Parathyroid adenoma (tissue), 2 donors: ENCODE measurements around the gene RNASEH2A.
"Not testable (repeated sequence)": the region's sequence is repeated elsewhere in the genome, so short reads cannot be mapped to it uniquely, and the experiment has no call there.

Experiments used
- H2AFZ ChIP-seq: fragments of 300-600 bp; sonication (generic); one replicate; pipeline ENCODE4 v1.7.0; 2017; ENCODE audit warnings: antibody characterized with exemption, mild to moderate bottlenecking
- H3K27ac ChIP-seq: fragments of 300-600 bp; sonication (generic); one replicate; pipeline ENCODE4 v1.7.0; 2017
- H3K27me3 ChIP-seq: fragments of 300-600 bp; sonication (generic); one replicate; pipeline ENCODE4 v1.7.0; 2017; ENCODE audit warnings: low read length; ENCODE audit not compliant: control insufficient read depth, insufficient read depth
- H3K36me3 ChIP-seq: fragments of 300-600 bp; sonication (generic); one replicate; pipeline ENCODE4 v1.7.0; 2017; ENCODE audit warnings: low read length; ENCODE audit not compliant: control insufficient read depth, insufficient read depth
- H3K4me1 ChIP-seq: fragments of 300-600 bp; sonication (generic); one replicate; pipeline ENCODE4 v1.7.0; 2017; ENCODE audit warnings: control low read depth
- H3K4me2 ChIP-seq: fragments of 300-600 bp; sonication (generic); one replicate; pipeline ENCODE4 v1.7.0; 2017; ENCODE audit warnings: low read length
- H3K4me3 ChIP-seq: fragments of 300-600 bp; sonication (generic); one replicate; pipeline ENCODE4 v1.7.0; 2017; ENCODE audit warnings: low read depth, low read length
- H3K79me2 ChIP-seq: fragments of 300-600 bp; sonication (generic); one replicate; pipeline ENCODE4 v1.7.0; 2017; ENCODE audit warnings: control low read depth
- H3K9ac ChIP-seq: fragments of 300-600 bp; sonication (generic); one replicate; pipeline ENCODE4 v1.7.0; 2017; ENCODE audit warnings: mild to moderate bottlenecking
- H3K9me3 ChIP-seq: fragments of 300-600 bp; sonication (generic); one replicate; pipeline ENCODE4 v1.7.0; 2017; ENCODE audit warnings: low read length; ENCODE audit not compliant: control insufficient read depth
- CTCF ChIP-seq: fragments of 300-600 bp; sonication (generic); IDR thresholded peaks from one replicate; pipeline ENCODE4 v1.7.0; 2017; ENCODE audit warnings: antibody characterized with exemption, mild to moderate bottlenecking
- donor health status: primary hyperparathyroidism.

Gene RNASEH2A

DNA sequence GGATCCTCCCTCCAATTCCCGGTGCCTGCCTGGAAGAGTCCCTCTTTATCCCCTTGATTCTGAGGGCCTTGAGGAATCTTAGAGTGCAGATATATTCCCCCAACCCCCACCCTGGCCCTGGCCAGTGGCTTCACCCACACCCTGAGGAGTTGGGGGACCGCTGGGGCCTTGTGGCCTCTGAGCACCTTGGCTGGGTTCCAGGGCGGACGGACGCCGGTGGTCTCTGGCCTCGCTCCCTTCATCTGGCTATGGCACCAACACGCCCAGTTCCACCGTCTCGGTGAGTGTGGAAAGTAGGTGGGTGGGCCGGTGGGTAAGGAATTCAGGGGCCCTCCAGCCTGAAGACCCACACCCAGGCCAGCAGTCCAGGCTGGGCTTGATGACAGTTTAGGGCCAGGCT, 36.9 kb downstream of the RNASEH2A start:
- no peaks in the 10 kb centered on the region for H3K27me3 ChIP-seq
- peaks cover 9% of the 10 kb centered on the region for H3K79me2 ChIP-seq
- no peak overlapping the region for H2AFZ ChIP-seq
- H3K4me3 ChIP-seq, result no peak overlapping the region
- no peak for TF ChIP-seq CTCF
- no peak overlapping the region for H3K9ac ChIP-seq
- H3K4me2 ChIP-seq, result no peak overlapping the region
- no peak overlapping the region for H3K27ac ChIP-seq
- H3K36me3 ChIP-seq, result no peaks in the 10 kb centered on the region
- peaks cover 11% of the 10 kb centered on the region for H3K4me1 ChIP-seq
- no peaks in the 10 kb centered on the region for H3K9me3 ChIP-seq

DNA sequence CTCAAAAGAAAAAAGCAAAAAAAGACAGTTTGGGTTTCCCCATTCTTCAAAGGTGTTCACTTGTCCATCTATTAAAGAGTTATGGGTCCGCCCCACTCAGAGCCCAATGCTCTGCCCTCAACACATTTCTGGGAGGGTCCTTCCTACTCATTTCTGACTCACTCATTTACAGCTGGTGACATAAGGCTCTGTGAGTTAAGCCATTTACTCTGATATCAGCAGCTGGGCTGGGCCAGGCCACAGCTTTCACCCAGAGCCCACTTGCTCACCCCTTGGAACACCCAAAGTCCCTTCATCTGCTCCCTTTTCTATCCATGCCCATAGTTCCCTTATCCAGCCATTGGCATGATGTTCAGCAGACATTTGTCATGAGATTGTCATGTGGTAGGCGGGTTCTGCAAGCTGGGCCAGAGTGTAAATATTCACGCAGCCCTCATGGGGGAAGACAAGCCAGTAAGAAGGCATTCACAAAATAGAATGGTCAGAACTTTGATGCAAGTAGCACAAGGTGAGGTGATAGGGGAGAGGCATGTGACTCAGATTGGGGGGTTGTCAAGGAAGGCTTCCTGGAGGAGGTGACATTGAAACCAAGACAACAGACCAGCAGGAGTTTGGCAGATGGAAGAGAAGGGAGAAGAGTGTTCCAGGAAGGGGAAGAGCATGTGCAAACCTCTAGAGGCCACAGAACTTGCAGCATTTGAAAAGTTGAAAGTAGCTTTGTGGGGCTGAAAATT, 37.8 kb downstream of the RNASEH2A start:
- Histone ChIP-seq H3K9me3 (no peaks in the 10 kb centered on the region), H3K27ac (no peak overlapping the region), H3K79me2 (peaks cover 9% of the 10 kb centered on the region), H3K4me2 (no peak overlapping the region), H2AFZ (no peak overlapping the region), H3K4me3 (no peak overlapping the region), H3K36me3 (no peaks in the 10 kb centered on the region), H3K27me3 (no peaks in the 10 kb centered on the region), H3K9ac (no peak overlapping the region), H3K4me1 (peaks cover 11% of the 10 kb centered on the region)
- TF ChIP-seq CTCF, result no peak

GRCh38 chr19:12846613-12847012, 40.2 kb downstream of the RNASEH2A start:
- H3K9ac ChIP-seq, H2AFZ ChIP-seq, H3K4me3 ChIP-seq, H3K4me2 ChIP-seq, H3K27ac ChIP-seq, H3K27me3 ChIP-seq, H3K36me3 ChIP-seq, H3K79me2 ChIP-seq, H3K4me1 ChIP-seq, H3K9me3 ChIP-seq: not testable (repeated sequence)

DNA sequence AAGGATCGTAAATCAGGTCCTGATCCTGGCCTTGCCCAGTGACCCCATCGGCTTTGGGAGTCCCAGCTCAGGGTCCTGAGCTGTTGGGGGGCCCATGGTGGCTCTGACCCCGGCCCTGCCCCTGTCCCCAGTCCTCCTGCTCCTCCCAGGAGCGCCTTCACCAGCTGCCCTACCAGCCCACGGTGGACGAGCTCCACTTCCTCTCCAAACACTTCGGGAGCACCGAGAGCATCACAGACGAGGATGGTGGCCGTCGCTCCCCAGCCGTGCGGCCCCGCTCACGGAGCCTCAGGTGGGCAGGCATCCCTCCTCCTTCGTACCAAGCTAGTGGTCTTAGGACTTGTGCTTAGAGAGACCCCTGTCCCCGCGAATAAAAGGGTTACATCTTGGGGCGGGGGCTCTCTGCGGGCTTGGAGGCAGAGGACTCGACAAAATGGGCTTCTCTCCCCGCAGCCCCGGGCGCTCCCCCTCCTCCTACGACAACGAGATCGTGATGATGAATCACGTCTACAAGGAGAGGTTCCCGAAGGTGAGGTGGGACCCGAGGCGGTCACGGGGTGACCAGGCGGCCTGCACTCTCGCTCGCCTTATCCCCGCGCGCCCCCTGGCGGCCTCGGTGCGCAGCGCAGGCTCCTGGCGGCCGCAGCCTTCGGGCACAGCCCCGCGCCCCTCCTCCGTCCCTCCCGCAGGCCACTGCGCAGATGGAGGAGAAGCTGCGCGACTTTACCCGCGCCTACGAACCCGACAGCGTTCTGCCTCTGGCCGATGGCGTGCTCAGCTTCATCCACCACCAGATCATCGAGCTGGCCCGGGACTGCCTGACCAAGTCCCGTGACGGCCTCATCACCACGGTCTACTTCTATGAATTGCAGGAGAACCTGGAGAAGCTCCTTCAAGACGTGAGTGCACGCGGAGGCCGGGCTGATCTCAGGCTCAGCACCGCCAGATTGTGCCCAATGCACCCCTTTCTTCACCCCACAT, 41.1 kb downstream of the RNASEH2A start:
- Histone ChIP-seq H3K9me3 (no peaks in the 10 kb centered on the region), H3K27me3 (no peaks in the 10 kb centered on the region), H3K4me3 (no peak overlapping the region), H2AFZ (peak overlapping the region; percentile 79), H3K4me2 (peak overlapping the region; percentile 67), H3K36me3 (no peaks in the 10 kb centered on the region), H3K27ac (no peak overlapping the region), H3K9ac (no peak overlapping the region), H3K4me1 (peaks cover 4% of the 10 kb centered on the region), H3K79me2 (no peaks in the 10 kb centered on the region)
- TF ChIP-seq CTCF, result peak; percentile 100

DNA sequence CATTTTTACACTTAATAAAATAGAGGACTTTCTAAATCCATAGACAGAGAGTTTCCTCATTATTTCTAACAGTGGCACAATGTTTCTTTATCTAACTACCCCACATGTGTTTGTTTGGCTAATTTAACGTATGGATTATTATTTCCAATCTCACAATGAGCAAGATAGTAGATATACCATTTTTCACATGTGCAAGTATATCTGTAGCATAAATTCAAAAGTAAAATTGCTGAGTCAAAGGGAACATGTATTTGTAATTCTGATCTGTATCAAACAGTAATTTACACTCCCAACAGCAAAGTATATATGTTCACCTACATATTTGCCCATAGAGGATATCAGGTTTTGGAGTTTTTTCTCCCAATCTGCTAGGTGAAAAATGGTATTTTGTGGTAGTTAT, 50.3 kb downstream of the RNASEH2A start:
- H3K9me3 ChIP-seq, result peaks cover 3% of the 10 kb centered on the region
- no peak for TF ChIP-seq CTCF
- H3K9ac ChIP-seq, result no peak overlapping the region
- H3K4me2 ChIP-seq, result no peak overlapping the region
- no peak overlapping the region for H3K4me3 ChIP-seq
- no peaks in the 10 kb centered on the region for H3K4me1 ChIP-seq
- no peaks in the 10 kb centered on the region for H3K79me2 ChIP-seq
- H3K36me3 ChIP-seq, result no peaks in the 10 kb centered on the region
- H3K27ac ChIP-seq, result no peak overlapping the region
- no peaks in the 10 kb centered on the region for H3K27me3 ChIP-seq
- no peak overlapping the region for H2AFZ ChIP-seq
